Peyer's patch (tissue), 4 donors: ENCODE measurements around the gene GNS.

Experiments
- POLR2A ChIP-seq, 2 donors: fragments of 450-650 bp; IDR thresholded peaks; one replicate each; pipeline ENCODE4 v1.5.1; 2017; ENCODE audit warnings: antibody characterized with exemption in 2 of 2, mild to moderate bottlenecking in 2 of 2, moderate library complexity in 2 of 2
- TF ChIP-seq, protein P1 (sequence below), 6 experiments: fragments of 450-650 bp in 4 of 6; fragments of 200-600 bp in 2 of 6; sonication (generic) in 1 of 6; IDR thresholded peaks; one replicate each; pipeline ENCODE4 v1.5.1; 2017 to 2019; ENCODE audit warnings: antibody characterized with exemption in 6 of 6, mild to moderate bottlenecking in 3 of 6, moderate library complexity in 1 of 6

DNA sequence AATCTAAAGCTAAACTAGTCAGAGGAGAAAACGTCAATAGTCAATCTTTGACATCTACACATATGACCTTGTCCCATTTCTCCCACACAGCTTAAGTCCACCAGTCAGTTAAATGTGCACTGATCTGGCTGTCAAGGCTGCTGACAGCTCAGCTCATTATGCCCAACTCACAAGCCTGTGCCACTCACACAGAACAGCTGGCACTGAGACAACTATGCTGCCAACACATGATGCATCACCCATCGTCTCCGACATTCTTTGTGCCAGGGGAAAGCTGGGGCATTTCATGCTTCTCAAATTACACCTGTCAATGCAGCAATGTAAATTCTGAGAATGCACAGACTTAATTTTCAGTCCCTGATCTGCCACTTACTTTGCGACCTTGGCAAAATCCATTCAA lies 25.3 kb downstream of the GNS start:
- TF ChIP-seq, protein P1, sequence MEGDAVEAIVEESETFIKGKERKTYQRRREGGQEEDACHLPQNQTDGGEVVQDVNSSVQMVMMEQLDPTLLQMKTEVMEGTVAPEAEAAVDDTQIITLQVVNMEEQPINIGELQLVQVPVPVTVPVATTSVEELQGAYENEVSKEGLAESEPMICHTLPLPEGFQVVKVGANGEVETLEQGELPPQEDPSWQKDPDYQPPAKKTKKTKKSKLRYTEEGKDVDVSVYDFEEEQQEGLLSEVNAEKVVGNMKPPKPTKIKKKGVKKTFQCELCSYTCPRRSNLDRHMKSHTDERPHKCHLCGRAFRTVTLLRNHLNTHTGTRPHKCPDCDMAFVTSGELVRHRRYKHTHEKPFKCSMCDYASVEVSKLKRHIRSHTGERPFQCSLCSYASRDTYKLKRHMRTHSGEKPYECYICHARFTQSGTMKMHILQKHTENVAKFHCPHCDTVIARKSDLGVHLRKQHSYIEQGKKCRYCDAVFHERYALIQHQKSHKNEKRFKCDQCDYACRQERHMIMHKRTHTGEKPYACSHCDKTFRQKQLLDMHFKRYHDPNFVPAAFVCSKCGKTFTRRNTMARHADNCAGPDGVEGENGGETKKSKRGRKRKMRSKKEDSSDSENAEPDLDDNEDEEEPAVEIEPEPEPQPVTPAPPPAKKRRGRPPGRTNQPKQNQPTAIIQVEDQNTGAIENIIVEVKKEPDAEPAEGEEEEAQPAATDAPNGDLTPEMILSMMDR (IDR thresholded peaks at IDR 0.05), result no peak
- no peak for TF ChIP-seq POLR2A (IDR thresholded peaks at IDR 0.05)
